Renal cortex interstitium (tissue), 15 donors: Measurements from ENCODE around the gene BNIP1. TPM values are rescaled to one million over a fixed set of nuclear protein-coding genes. Genes with fewer than 3 reads are reported as not detected.
A peak's percentile ranks its signal among the peaks of the same experiment; 100 is the strongest.
"Not testable (repeated sequence)": the region's sequence is repeated elsewhere in the genome, so short reads cannot be mapped to it uniquely, and the experiment has no call there.

ENCODE experiments used
- DNase-seq, 11 donors: peaks; one replicate each; pipeline ENCODE4 v3.0.0-alpha.2; 2013; ENCODE audit warnings: low read depth in 9 of 11, low spot score in 4 of 11; ENCODE audit errors: extremely low read depth in 1 of 11
- long read RNA-seq, 16 experiments: transcript quantifications; one replicate each; lab custom pipeline, GENCODE V29; 2026
- polyA plus RNA-seq, 3 donors: library from polyadenylated mRNA; unstranded; fragments of 120-200 nt; gene quantifications; one replicate each; pipeline ENCODE4 v1.2.1, GENCODE V29; 2013; ENCODE audit not compliant: insufficient read length in 3 of 3

Gene BNIP1, protein sequence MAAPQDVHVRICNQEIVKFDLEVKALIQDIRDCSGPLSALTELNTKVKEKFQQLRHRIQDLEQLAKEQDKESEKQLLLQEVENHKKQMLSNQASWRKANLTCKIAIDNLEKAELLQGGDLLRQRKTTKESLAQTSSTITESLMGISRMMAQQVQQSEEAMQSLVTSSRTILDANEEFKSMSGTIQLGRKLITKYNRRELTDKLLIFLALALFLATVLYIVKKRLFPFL
- 10 to 100 TPM; 12.0 to 14.9 (median 14.5) TPM for polyA plus RNA-seq
- long read RNA-seq, donor 1, partial matches to known transcripts: 0 of 3 reads
- long read RNA-seq, donor 1, other reads (novel, unspliced or antisense): 0 of 3 reads
- long read RNA-seq, donor 2, transcript BNIP1-202 (6 exons, 1,184 nt): major isoform, 8 of 8 reads
- long read RNA-seq, donor 2, partial matches to known transcripts: 0 of 8 reads
- long read RNA-seq, donor 2, other reads (novel, unspliced or antisense): 0 of 8 reads
- long read RNA-seq, donor 3, transcript BNIP1-202 (6 exons, 1,184 nt): major isoform, 9 of 14 reads
- long read RNA-seq, donor 3, partial matches to known transcripts: 5 of 14 reads
- long read RNA-seq, donor 3, other reads (novel, unspliced or antisense): 0 of 14 reads
- long read RNA-seq, donor 4, transcript BNIP1-202 (6 exons, 1,184 nt): major isoform, 10 of 11 reads
- long read RNA-seq, donor 4, partial matches to known transcripts: 0 of 11 reads
- long read RNA-seq, donor 4, other reads (novel, unspliced or antisense): 0 of 11 reads
- long read RNA-seq, donor 5: 0 reads
- long read RNA-seq, donor 6, transcript BNIP1-202 (6 exons, 1,184 nt): major isoform, 5 of 14 reads
- long read RNA-seq, donor 6, partial matches to known transcripts: 8 of 14 reads
- long read RNA-seq, donor 6, other reads (novel, unspliced or antisense): 0 of 14 reads
- long read RNA-seq, donor 7, transcript BNIP1-202 (6 exons, 1,184 nt): major isoform, 6 of 7 reads
- long read RNA-seq, donor 7, partial matches to known transcripts: 0 of 7 reads
- long read RNA-seq, donor 7, other reads (novel, unspliced or antisense): 0 of 7 reads
- long read RNA-seq, donor 8: 0 reads
- long read RNA-seq, donor 9, transcript BNIP1-202 (6 exons, 1,184 nt): major isoform, 5 of 10 reads
- long read RNA-seq, donor 9, partial matches to known transcripts: 5 of 10 reads
- long read RNA-seq, donor 9, other reads (novel, unspliced or antisense): 0 of 10 reads
- long read RNA-seq, donor 10, transcript BNIP1-202 (6 exons, 1,184 nt): major isoform, 8 of 8 reads
- long read RNA-seq, donor 10, partial matches to known transcripts: 0 of 8 reads
- long read RNA-seq, donor 10, other reads (novel, unspliced or antisense): 0 of 8 reads
- long read RNA-seq, donor 11, transcript BNIP1-202 (6 exons, 1,184 nt): major isoform, 7 of 8 reads
- long read RNA-seq, donor 11, partial matches to known transcripts: 0 of 8 reads
- long read RNA-seq, donor 11, other reads (novel, unspliced or antisense): 0 of 8 reads
- long read RNA-seq, donor 12, partial matches to known transcripts: 0 of 4 reads
- long read RNA-seq, donor 12, other reads (novel, unspliced or antisense): 0 of 4 reads
- long read RNA-seq, donor 13: 0 reads
- long read RNA-seq, donor 14, transcript BNIP1-202 (6 exons, 1,184 nt): major isoform, 7 of 7 reads
- long read RNA-seq, donor 14, partial matches to known transcripts: 0 of 7 reads
- long read RNA-seq, donor 14, other reads (novel, unspliced or antisense): 0 of 7 reads
- long read RNA-seq, donor 15, partial matches to known transcripts: 0 of 4 reads
- long read RNA-seq, donor 15, other reads (novel, unspliced or antisense): 0 of 4 reads
- long read RNA-seq, donor 16, transcript BNIP1-202 (6 exons, 1,184 nt): major isoform, 15 of 22 reads
- long read RNA-seq, donor 16, partial matches to known transcripts: 5 of 22 reads
- long read RNA-seq, donor 16, other reads (novel, unspliced or antisense): 0 of 22 reads

DNA sequence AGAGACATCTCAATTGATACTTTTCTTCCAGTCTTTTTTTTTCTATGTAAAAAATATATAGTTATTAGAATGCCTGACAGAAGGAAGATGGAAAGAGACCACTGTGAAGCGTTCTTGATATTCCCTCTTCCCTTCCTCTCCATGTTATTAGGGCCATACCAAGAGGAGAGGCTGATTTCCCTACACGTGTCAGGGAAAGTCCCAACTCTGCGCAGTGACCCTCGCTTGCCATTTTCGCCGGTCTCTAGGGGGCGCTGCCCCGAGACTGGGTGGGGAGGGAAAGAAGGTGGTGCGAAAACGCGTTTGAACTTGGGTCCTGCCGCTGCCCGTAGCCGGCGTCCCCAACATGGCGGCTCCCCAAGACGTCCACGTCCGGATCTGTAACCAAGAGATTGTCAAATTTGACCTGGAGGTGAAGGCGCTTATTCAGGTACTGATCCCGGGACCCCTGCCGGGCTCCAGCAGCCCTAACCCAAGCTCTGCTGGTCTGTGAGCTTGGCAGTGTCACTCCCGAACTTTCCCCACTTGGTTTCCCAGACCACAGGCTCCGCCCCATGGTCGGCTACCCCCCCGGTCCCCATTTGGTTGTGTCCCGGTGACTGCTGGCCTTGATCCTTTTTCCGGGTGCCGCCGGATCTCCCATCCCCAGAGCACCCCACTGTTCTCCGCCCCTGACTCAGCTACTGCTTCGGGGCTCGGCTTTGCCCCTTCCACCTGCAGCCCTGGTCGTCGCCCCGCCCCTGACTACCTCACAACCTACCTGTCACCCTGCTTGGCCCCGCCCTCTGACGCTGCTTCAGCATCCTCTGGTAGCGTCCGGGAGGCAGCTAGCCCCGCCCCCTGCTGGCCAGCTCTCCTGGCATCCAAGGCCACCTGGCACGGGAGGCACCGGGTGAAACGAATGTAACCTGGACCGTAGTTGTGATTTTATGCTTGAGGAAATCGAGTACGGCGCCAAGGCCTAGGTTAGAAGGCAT is at the start of gene BNIP1:
TSS of gene BNIP1 (plus strand) at position 332 of the 977 bp plus-strand sequence. CDS start at position 347, 15 bp downstream.
- peak; percentile 91 to 97 (median 94) for DNase-seq

DNA sequence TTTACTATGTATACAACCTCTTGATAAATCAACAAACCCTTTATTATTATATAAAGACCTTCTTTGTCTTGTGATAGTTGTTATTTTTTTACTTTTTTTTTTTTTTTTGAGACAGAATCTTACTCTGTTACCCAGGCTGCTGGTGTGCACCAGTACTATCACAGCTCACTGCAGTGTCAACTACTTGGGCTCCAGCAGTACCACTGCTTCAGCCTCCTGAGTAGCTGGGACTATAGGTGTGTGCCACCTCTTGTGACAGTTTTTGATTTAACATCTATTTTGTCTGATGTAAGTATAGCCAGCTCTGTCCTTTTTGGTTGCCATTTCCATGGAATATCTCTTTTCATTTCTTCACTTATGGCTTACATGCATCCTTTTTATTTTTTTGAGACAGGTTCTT is 45.5 kb upstream of the BNIP1 start:
- DNase-seq: no peak

DNA sequence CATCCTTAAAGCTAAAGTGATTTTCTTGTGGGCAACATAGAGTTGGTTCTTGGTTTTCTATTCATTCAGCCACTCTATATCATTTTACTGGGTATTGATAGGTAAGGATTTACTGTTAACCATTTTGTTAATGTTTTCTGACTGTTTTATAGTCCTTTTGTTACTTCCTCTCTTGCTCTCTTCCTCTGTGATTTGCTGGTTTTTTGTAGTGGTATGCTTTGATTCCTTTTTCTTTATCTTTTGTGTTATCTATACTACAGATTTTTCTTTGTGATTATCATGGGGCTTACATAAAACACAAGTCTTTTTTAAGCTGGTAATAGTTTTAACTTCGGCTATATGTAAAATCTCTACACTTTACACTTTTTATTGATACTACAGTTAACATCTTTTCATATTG is 44.9 kb upstream of the BNIP1 start:
- DNase-seq: no peak

DNA sequence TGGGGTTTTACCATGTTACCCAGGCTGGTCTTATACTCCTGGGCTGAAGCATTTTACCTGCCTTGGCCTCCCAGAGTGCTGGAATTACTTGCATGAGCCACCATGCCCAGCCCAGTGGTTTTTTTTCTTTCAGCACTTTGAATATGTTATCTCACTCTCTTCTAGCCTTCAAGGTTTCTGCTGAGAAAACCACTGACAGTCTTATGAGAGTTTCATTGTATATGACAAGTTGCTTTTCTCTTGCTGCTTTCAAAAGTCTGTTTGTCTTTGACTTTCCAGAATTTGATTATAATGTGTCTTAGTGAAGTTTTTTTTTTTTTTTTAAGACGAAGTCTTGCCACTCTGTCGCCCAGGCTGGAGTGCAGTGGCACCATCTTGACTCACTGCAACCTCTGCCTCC is 43.1 kb upstream of the BNIP1 start:
- no peak for DNase-seq

DNA sequence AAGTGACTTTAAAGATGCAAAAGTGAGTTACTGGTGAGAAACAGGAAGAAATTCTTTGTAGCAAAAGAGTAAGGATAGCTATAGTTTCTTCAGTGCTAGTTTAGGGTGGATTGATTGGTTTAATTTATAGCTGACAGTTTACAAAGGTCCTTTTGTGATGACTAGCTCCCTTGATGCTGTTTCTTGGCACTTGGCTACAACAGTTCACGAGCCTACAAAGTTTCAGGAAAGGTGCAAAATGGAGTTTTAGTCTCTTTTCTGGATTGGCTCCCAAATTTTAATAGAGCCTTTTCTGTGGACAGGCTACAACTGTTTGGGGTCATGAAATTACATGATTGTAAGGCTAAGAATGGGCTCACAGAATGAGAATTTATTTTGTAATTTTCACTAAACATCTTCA is 40.9 kb upstream of the BNIP1 start:
- DNase-seq: no peak

DNA sequence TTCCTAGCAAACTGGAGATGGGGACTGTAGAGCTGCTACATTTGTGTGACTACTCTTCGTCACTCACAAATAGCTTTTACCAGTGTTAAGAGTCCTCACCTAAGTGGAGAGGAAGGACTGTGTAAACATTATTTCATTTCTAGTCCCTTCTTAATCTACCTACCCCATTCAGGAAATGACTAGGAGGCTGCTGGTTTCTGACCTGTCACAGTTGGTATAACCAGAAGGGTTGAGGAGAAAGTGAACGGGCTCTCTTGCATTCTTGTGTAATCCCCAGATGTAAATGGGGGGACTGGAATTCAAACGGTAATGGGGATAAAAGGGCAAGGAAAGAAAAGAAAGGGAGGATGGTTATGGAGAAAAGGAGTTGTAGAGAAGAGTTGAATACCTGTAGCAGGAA is 35.4 kb upstream of the BNIP1 start:
- no peak for DNase-seq

DNA sequence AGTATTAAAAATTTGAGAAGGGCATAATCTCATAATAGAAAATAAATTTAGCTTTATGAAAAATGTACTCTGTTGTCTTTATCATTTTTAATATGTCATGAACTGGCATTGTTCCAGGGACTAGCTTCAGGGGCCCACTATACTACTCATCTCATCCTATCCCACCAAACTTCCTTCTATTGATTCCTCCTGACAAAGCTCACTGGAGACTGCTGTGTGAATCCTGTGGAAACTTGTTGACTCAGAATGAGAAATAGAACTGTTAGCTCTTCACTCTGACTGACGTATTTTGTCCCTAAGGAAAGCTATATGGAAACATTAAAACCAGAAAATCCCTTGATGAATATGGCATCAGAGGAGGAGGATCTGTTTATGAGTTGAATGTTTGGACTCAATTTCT is 29.8 kb upstream of the BNIP1 start:
- DNase-seq: no peak

DNA sequence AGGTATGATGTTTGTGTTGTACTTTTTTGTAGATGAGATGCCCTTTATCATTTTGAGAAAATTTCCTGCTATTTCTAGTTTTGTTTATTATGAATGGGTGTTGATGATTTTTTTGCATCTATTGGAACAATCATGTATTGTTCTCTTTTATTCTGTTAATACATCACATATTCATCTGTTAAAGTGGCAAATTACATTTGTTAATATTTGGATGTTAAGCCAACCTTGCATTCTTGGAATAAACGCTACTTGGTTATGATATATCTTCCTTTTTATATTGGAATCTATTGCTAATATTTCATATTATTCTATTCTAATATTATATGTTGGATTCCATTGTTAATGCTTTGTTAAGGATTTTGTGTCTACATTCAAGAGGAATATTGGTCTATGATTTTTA is 24.6 kb upstream of the BNIP1 start:
- no peak for DNase-seq

DNA sequence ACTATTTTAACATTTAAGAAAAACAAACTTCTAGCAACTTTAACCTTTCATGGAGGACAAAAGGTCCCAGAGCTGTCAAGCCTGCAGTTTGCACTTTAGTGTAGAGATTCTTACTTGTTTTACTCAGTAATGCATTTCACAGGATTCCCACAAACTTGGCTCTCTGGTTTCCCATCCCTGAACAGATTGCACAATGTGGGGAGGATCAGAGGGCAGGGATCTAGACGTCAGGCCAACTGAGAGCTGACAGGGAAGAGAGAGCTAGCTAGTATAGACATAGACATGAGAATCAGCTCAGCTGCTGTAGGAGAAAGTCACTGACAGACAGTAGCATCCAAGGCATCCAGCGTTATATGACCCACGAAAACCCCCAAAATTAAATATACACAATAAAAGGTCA is 20.9 kb upstream of the BNIP1 start:
- DNase-seq: no peak

DNA sequence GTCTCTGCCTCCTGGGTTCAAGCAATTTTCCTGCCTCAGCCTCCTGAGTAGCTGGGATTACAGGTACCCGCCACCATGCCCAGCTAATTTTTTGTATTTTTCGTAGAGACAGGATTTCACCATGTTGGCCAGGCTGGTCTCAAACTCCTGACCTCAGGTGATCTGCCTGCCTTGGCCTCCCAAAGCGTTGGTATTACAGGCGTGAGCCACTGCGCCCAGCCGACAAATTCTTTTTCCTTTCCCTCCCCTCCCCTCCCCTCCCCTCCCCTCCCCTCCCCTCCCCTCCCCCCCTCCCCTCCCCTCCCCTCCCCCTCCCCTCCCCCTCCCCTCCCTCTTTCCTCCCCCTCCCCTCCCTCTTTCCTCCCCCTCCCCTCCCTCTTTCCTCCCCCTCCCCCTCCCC is 12.2 kb upstream of the BNIP1 start:
- DNase-seq: not testable (repeated sequence)

DNA sequence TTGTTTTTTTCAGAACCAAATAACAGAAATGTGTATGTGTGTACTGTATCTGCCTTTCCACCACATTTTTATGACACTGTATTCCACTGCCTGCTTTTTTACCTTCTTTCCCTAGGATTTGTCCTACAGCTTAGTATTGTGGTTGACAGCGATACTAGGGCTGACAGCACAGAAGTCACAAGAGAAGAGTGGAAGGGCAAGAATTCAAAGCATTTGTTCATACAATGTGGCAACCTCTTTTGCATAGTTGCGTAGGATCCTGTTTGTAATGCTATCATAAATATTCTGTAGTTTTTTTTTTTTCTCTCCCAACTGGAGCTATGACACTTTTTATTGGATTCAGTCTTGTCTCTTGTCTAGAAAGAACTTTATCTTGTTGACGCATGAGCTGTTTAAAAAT is 5.6 kb upstream of the BNIP1 start:
- no peak for DNase-seq

DNA sequence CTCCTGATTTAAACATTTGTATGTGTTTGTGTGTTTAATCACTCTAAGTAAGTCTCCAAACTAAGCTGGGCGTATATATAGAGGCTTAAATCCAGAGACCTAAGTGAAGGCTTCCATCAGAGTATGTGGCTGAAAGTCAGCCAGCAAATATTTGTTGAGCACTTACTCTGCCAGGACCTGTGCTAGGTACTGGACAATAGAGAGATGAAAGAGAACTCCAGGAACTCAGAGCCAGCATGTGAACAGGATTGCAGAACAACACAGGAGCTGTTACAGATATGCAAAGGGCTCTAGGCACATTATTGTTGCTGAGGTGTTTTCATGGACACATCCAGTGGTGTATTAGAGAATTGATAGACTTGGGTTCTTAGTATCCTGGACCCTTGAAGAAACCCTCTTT is 4.7 kb upstream of the BNIP1 start:
- DNase-seq: no peak

DNA sequence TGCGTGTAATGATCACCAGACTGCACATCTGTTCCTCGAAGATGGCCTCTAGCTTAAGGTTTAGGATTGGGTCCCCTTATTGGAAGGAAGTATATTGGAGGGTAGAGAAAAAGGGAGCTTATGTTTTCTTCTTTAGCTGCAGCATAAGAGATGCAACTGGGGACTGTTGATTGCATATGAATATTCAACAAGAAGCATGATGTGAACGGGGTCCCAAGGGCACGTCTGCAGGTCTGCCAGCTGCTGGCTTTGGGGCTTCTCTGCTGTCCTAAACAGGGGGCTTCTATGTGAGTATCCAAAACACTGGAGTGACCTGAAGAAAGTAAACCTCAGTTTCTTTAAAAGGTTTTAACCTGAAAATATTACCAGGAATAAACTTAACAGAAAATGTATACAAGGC is 3.6 kb upstream of the BNIP1 start:
- no peak for DNase-seq

DNA sequence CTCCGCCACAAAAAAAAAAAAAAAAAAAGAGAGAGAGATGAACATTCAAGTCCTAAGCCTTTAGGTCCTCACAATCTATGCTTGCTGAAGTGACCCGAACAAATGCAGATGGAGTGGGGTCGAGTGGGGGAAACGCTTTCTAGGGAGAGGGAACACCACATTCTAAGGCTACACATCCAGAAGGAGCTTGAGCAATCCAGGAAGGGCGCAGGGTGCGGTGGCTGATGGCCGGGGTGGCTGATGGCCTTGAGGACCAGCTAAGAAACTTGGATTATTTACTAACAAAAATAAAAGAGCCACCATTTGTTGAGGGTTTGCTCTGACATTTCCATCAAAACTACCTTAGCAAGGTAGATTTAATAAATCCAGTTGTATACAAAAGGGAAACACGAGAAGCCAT is 764 bp upstream of the BNIP1 start:
- DNase-seq: no peak

DNA sequence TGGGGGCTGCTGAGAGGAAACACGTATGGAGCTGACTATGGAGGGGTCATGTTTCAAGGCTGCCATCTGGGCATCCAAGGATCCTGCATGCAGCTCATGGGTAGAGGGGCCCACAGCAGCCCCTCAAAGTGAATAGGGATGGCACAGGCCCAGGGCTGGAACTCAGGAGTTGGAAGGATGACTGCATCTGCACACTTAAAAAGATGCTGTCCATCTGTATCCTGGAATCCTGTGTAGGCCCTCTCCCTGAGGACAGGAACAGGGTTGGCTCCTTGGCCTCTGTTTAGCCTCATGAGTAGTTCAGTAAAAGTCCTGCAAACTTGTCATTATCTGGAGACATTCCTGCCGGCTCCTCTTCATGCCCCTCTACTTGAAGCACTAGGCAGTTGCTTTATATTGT is 4.0 kb downstream of the BNIP1 start:
- no peak for DNase-seq

DNA sequence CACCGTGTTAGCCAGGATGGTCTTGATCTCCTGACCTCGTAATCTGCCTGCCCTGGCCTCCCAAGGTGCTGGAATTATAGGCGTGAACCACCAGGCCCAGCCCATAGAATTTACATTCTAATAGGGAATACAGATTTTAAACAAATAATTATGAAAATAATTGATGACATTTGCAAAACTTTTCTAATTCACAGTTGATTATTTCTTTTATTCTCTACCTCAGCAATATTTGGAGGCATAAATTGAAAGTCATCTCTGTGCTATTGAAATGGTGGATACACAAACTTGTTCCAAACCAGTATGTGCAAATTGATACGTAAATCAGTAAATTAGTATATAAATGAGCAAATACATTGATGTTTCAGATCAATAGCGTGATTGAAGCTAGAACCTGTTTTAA is 8.2 kb downstream of the BNIP1 start:
- no peak for DNase-seq

DNA sequence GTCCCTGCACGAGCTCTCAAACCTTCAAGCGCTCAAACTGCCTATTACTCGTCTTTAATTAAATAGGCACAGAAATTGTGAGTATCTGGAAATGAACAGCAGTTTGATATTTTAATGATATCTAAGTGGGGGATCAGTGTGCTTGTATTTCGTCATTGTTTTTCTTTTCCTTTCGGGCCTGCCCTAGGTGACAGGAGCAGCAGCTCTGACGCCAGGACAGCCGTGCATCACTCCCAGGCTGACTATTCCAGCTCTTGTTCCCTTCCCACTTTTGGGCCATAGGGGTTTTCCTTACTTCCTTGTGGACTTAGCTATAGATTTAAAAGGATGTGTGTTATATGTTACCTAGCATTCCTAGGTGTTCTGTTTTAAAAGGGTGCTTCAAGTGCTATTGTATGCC is 9.5 kb downstream of the BNIP1 start:
- no peak for DNase-seq
